ENCODE measurements around the gene CEMIP.

Gene CEMIP

DNA sequence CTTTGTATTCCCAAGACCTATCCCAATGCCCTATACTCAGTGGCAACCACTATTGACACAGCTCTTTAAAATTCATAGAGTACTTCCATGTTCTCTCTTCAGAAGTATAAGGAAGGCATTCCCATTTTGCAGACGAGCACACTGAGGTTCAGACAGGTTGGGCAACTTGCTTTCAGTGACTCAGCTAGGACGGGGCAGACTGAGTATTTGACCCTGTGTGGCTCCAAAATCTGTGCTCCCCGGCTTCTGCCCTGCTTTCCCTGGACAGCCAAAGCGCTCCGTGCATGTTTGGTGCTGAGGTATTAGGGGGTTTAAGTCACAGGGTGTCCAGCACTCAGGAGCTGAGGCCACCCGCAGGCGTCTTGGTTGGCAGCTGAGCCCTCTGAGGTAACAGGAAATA is 59.5 kb downstream of the CEMIP start:
- H3K9ac ChIP-seq (ENCODE audit: low read depth in 1 of 2, low read length in 2 of 2), result no peak overlapping the region
- H3K9me3 ChIP-seq (ENCODE audit: control insufficient read depth in 2 of 2, low read length in 2 of 2), result no peaks in the 10 kb centered on the region
- peaks cover 5 to 20% of the 10 kb centered on the region in 2 donors for H3K4me1 ChIP-seq (ENCODE audit: control insufficient read depth in 2 of 2, insufficient read depth in 2 of 2, low read length in 2 of 2)
- no peaks in the 10 kb centered on the region for H3K27me3 ChIP-seq (ENCODE audit: control insufficient read depth in 2 of 2, insufficient read depth in 2 of 2, low read length in 2 of 2)
- H3K27ac ChIP-seq (ENCODE audit: low read depth in 2 of 2, low read length in 2 of 2), result no peak overlapping the region
- H3K4me3 ChIP-seq (ENCODE audit: low read length in 2 of 2), result no peak overlapping the region
- H3K36me3 ChIP-seq (ENCODE audit: control insufficient read depth in 2 of 2, insufficient read depth in 2 of 2, low read length in 2 of 2), result no peaks in the 10 kb centered on the region

DNA sequence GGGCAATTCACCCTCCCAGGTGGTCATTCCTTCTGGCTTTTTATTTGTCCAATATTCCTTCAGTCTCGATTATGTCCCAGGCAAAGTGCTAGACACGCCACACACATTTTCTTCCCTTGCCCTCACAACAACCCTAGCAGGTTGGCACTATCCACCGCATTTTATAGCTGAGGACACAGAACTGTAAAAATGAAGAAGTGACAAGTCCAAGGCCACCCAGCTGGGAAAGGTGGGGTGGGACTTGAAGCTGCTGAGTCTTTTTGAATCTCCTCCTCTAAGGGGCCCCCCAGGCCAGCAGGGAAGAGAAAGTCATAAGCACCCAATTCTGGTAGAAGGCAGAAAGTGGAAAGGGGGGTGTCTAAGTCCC is 60.6 kb downstream of the CEMIP start:
- Histone ChIP-seq H3K4me1 (ENCODE audit: control insufficient read depth in 2 of 2, insufficient read depth in 2 of 2, low read length in 2 of 2) (peaks cover 0 to 20% of the 10 kb centered on the region in 2 donors), H3K9ac (ENCODE audit: low read depth in 1 of 2, low read length in 2 of 2) (no peak overlapping the region), H3K4me3 (ENCODE audit: low read length in 2 of 2) (no peak overlapping the region), H3K36me3 (ENCODE audit: control insufficient read depth in 2 of 2, insufficient read depth in 2 of 2, low read length in 2 of 2) (no peaks in the 10 kb centered on the region), H3K27ac (ENCODE audit: low read depth in 2 of 2, low read length in 2 of 2) (no peak overlapping the region), H3K27me3 (ENCODE audit: control insufficient read depth in 2 of 2, insufficient read depth in 2 of 2, low read length in 2 of 2) (no peaks in the 10 kb centered on the region), H3K9me3 (ENCODE audit: control insufficient read depth in 2 of 2, low read length in 2 of 2) (no peaks in the 10 kb centered on the region)

DNA sequence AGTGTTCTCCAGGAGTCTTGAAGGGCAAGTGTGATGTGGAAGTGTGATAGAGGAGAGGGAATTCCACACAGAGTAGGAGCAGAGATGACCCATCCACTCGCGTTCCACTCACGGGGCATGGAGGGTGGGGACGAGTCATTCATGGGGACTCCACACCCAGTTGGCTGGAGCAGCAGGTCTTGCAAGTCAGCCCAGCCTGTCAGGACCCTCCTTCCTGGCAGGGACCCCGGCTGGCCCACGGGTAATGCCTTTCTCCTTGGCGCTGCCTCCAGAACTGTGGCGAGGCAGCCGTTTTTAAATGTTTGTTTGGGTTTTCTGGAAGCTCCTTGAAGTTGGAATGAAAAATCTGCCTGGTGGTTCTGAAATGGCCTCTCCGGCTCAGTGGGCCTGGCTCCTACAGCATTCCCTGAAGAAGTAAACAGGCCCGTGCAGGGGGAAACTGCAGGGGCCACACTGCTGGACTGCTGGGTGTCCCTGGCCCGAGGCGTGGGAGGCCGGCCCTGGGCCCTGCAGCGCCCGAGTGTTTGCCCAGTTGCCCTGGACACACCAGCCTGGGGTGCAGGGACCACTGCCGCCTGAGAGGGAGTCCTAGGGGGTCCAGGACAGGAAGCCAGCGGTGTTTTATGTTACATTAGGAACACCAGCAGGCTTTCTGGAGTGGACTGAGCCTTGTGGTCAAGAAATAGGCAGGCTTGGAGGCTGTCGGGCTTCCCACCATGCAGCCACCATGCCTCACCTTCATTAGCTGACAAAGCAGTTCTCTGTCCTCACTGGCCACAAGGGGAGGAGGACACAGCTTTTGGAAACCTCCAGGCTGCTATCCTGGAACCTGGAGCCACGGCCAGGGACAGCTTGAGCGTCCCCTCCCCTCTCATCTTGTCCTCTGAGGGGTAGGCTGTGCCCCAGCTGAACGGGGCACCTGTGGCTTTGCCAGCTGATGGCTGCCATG is 61.3 kb downstream of the CEMIP start:
- H3K4me1 ChIP-seq (ENCODE audit: control insufficient read depth in 2 of 2, insufficient read depth in 2 of 2, low read length in 2 of 2), result peaks cover 0 to 14% of the 10 kb centered on the region in 2 donors
- H3K27me3 ChIP-seq (ENCODE audit: control insufficient read depth in 2 of 2, insufficient read depth in 2 of 2, low read length in 2 of 2), result no peaks in the 10 kb centered on the region
- no peak overlapping the region for H3K4me3 ChIP-seq (ENCODE audit: low read length in 2 of 2)
- no peaks in the 10 kb centered on the region for H3K36me3 ChIP-seq (ENCODE audit: control insufficient read depth in 2 of 2, insufficient read depth in 2 of 2, low read length in 2 of 2)
- H3K9me3 ChIP-seq (ENCODE audit: control insufficient read depth in 2 of 2, low read length in 2 of 2), result no peaks in the 10 kb centered on the region
- no peak overlapping the region for H3K27ac ChIP-seq (ENCODE audit: low read depth in 2 of 2, low read length in 2 of 2)
- no peak overlapping the region for H3K9ac ChIP-seq (ENCODE audit: low read depth in 1 of 2, low read length in 2 of 2)

DNA sequence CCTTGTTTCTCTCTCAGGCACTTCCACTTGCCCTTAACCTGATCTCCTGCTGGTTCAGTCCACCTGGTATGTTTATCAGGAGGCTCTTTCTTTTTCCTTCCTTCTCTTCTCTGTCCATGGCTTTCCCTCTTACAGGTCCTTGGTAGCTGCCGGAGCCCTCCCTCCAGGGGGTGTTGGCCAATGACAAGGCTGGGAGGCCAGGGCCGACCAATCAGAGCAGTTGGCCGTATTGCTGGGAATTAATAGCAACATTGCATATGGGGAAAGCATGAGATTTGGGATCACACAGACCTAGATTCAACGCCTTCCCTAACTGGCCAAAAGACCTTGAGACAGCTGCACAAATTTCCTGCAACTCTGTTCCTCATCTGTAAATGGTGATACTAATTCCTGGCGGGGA is 62.4 kb downstream of the CEMIP start:
- Histone ChIP-seq H3K36me3 (ENCODE audit: control insufficient read depth in 2 of 2, insufficient read depth in 2 of 2, low read length in 2 of 2) (no peaks in the 10 kb centered on the region), H3K27me3 (ENCODE audit: control insufficient read depth in 2 of 2, insufficient read depth in 2 of 2, low read length in 2 of 2) (no peaks in the 10 kb centered on the region), H3K27ac (ENCODE audit: low read depth in 2 of 2, low read length in 2 of 2) (no peak overlapping the region), H3K9me3 (ENCODE audit: control insufficient read depth in 2 of 2, low read length in 2 of 2) (no peaks in the 10 kb centered on the region), H3K4me1 (ENCODE audit: control insufficient read depth in 2 of 2, insufficient read depth in 2 of 2, low read length in 2 of 2) (peaks cover 0 to 13% of the 10 kb centered on the region in 2 donors), H3K9ac (ENCODE audit: low read depth in 1 of 2, low read length in 2 of 2) (no peak overlapping the region), H3K4me3 (ENCODE audit: low read length in 2 of 2) (no peak overlapping the region)

DNA sequence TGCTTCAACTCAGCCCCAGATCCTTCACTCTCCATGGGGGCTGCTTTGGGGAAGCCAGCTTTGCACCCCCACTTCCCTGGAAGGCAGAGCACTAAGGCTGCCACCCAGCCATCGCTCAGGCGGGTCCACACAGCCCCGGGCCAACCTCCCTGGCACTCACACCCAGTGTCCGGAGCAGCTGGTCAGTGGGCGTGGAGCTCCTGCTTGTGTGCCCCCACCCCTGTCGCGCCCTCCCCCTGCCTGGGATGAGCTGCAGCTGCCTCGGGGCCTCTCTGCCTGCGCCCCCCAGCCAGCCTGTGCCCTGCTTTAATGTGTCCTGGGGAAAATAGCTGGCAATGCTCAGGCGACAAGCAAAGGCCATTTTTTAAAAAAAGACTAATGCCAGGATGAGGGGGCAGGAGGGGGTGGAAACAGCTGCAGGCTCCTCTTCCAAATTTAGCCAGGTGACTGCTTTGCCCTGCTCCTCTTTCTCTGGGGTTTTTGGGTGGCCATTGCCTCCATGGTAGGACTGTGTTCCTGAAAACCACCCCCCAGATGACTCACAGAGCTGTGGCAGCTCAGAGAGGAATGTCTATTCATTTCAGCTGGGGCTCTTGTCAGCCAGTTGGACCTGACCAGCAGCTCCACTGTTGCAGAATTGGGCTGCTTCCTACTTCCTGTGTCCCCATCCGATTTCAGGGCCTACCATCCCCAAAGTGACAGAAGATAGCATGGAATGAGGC is 65.0 kb downstream of the CEMIP start:
- Histone ChIP-seq H3K27ac (ENCODE audit: low read depth in 2 of 2, low read length in 2 of 2) (no peak overlapping the region), H3K9me3 (ENCODE audit: control insufficient read depth in 2 of 2, low read length in 2 of 2) (no peaks in the 10 kb centered on the region), H3K9ac (ENCODE audit: low read depth in 1 of 2, low read length in 2 of 2) (no peak overlapping the region), H3K4me1 (ENCODE audit: control insufficient read depth in 2 of 2, insufficient read depth in 2 of 2, low read length in 2 of 2) (peaks cover 0 to 10% of the 10 kb centered on the region in 2 donors), H3K36me3 (ENCODE audit: control insufficient read depth in 2 of 2, insufficient read depth in 2 of 2, low read length in 2 of 2) (no peaks in the 10 kb centered on the region), H3K27me3 (ENCODE audit: control insufficient read depth in 2 of 2, insufficient read depth in 2 of 2, low read length in 2 of 2) (no peaks in the 10 kb centered on the region), H3K4me3 (ENCODE audit: low read length in 2 of 2) (no peak overlapping the region)

DNA sequence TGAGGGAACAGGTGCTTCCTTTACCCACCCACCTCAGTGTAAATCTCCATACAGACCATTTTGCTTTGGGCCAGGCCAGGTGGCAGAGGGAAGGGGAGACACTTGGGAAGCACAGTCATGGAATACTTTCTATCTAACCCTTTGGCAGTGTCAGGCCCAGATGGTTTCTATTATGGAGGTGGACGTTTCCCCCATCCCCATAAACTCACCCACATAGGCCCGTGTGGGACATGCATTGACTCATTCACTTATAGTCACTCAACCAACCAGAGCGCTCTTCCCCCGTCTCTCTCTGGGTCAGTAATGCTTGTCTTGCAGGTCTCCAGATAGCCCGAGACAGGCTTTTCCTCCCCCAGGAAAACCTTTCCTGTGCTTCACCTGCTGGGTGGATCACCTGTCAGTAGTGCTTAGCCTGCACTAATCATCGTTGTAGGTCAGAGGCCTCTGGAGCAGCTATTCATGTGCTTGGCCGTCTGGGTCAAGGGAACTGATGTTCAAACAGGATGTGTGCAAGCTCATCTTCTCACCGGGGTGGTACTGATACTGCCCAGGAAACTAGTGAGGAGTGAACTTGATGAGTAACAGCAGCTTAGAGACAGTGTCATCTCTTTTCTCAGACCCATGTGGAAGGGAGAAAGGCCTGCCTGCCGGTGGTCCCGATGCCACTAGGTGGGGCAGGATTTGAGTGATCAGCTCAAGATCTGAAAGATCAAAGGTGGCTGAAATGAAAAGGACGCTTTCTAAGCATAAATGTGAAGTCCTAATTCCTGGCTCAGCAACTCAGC is 67.1 kb downstream of the CEMIP start:
- Histone ChIP-seq H3K36me3 (ENCODE audit: control insufficient read depth in 2 of 2, insufficient read depth in 2 of 2, low read length in 2 of 2) (no peaks in the 10 kb centered on the region), H3K27ac (ENCODE audit: low read depth in 2 of 2, low read length in 2 of 2) (no peak overlapping the region), H3K4me1 (ENCODE audit: control insufficient read depth in 2 of 2, insufficient read depth in 2 of 2, low read length in 2 of 2) (no peaks in the 10 kb centered on the region), H3K4me3 (ENCODE audit: low read length in 2 of 2) (no peak overlapping the region), H3K27me3 (ENCODE audit: control insufficient read depth in 2 of 2, insufficient read depth in 2 of 2, low read length in 2 of 2) (no peaks in the 10 kb centered on the region), H3K9me3 (ENCODE audit: control insufficient read depth in 2 of 2, low read length in 2 of 2) (no peaks in the 10 kb centered on the region), H3K9ac (ENCODE audit: low read depth in 1 of 2, low read length in 2 of 2) (no peak overlapping the region)

DNA sequence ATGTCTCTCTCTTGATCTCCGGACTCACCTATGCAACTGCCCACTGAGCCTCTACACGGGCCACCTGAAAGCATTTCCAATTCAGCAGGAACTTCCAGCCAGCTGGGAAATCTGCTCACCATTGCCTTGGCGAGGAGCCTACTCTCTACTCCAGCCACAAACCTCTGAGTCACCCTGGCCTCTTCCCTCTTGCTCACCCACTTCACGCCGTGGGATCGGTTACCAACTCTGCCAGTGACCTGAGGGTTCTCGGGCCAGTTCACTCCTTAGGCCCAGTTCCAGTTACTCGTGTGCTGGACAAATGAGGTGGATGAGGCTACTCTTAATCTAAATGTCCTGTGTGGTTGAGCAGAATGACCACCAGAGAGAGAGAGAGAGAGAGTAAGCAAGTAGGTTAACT is 70.1 kb downstream of the CEMIP start:
- Histone ChIP-seq H3K4me3 (ENCODE audit: low read length in 2 of 2) (no peak overlapping the region), H3K27ac (ENCODE audit: low read depth in 2 of 2, low read length in 2 of 2) (no peak overlapping the region), H3K4me1 (ENCODE audit: control insufficient read depth in 2 of 2, insufficient read depth in 2 of 2, low read length in 2 of 2) (peaks cover 3 to 9% of the 10 kb centered on the region in 2 donors), H3K9ac (ENCODE audit: low read depth in 1 of 2, low read length in 2 of 2) (no peak overlapping the region), H3K36me3 (ENCODE audit: control insufficient read depth in 2 of 2, insufficient read depth in 2 of 2, low read length in 2 of 2) (no peaks in the 10 kb centered on the region), H3K27me3 (ENCODE audit: control insufficient read depth in 2 of 2, insufficient read depth in 2 of 2, low read length in 2 of 2) (no peaks in the 10 kb centered on the region), H3K9me3 (ENCODE audit: control insufficient read depth in 2 of 2, low read length in 2 of 2) (no peaks in the 10 kb centered on the region)

DNA sequence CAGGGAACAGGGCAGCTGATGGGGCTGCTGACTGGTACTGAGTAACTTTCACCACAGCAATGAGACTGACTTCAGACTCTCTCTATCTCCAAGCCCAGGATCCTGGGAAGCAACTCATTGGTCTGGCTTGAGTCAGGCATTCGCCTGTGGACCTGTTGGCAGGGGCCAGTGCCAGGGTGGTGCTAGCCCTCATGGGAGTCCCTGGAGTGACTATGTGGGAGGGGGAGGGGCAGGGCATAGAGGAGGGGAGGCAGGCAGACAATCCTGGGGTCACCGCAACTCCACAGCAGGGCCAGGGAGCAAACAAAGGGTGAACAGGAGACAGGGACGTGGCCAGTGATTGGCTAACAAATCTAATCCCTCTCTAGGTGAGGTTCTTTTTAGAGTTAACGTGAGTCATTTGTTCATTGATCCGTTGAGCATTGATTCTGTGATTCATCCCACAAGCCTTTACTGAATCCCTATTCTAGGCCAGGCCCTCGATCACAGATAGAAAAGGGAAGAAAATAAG is 71.8 kb downstream of the CEMIP start:
- H3K4me3 ChIP-seq (ENCODE audit: low read length in 2 of 2), result no peak overlapping the region
- no peaks in the 10 kb centered on the region for H3K9me3 ChIP-seq (ENCODE audit: control insufficient read depth in 2 of 2, low read length in 2 of 2)
- no peak overlapping the region for H3K9ac ChIP-seq (ENCODE audit: low read depth in 1 of 2, low read length in 2 of 2)
- H3K36me3 ChIP-seq (ENCODE audit: control insufficient read depth in 2 of 2, insufficient read depth in 2 of 2, low read length in 2 of 2), result no peaks in the 10 kb centered on the region
- H3K4me1 ChIP-seq (ENCODE audit: control insufficient read depth in 2 of 2, insufficient read depth in 2 of 2, low read length in 2 of 2), result peaks cover 8 to 11% of the 10 kb centered on the region in 2 donors
- no peak overlapping the region for H3K27ac ChIP-seq (ENCODE audit: low read depth in 2 of 2, low read length in 2 of 2)
- no peaks in the 10 kb centered on the region for H3K27me3 ChIP-seq (ENCODE audit: control insufficient read depth in 2 of 2, insufficient read depth in 2 of 2, low read length in 2 of 2)

DNA sequence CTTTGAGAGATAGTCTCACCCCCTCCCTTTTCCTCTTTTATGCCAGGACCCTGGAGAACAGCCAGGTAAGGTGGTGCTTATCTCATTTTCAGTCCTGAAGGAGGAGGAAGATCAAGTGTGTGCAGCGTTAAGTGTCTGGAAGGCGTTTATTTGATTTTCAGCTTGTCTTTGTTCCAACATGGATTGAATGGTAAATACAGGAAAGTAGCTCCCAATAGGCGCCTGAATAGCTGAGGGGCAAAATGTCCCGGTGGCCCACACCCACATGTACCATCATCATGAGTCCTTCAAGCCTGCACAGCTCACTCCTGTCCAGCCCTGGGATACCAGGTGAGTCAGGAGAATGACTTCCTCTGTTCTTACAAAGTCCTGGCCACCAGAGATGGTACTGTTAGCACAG is 73.5 kb downstream of the CEMIP start:
- Histone ChIP-seq H3K9ac (ENCODE audit: low read depth in 1 of 2, low read length in 2 of 2) (no peak overlapping the region), H3K4me1 (ENCODE audit: control insufficient read depth in 2 of 2, insufficient read depth in 2 of 2, low read length in 2 of 2) (peaks cover 23 to 27% of the 10 kb centered on the region in 2 donors), H3K27ac (ENCODE audit: low read depth in 2 of 2, low read length in 2 of 2) (peak overlapping the region; percentile 30 to 49), H3K27me3 (ENCODE audit: control insufficient read depth in 2 of 2, insufficient read depth in 2 of 2, low read length in 2 of 2) (no peaks in the 10 kb centered on the region), H3K4me3 (ENCODE audit: low read length in 2 of 2) (no peak overlapping the region), H3K36me3 (ENCODE audit: control insufficient read depth in 2 of 2, insufficient read depth in 2 of 2, low read length in 2 of 2) (no peaks in the 10 kb centered on the region), H3K9me3 (ENCODE audit: control insufficient read depth in 2 of 2, low read length in 2 of 2) (no peaks in the 10 kb centered on the region)
